ENCODE data around the gene HPS4. TPM values are rescaled to one million over a fixed set of nuclear protein-coding genes. Genes with fewer than 3 reads are reported as not detected.

Gene HPS4
- total RNA-seq, 1 donor from 2014 or later, result 8.3 TPM

DNA sequence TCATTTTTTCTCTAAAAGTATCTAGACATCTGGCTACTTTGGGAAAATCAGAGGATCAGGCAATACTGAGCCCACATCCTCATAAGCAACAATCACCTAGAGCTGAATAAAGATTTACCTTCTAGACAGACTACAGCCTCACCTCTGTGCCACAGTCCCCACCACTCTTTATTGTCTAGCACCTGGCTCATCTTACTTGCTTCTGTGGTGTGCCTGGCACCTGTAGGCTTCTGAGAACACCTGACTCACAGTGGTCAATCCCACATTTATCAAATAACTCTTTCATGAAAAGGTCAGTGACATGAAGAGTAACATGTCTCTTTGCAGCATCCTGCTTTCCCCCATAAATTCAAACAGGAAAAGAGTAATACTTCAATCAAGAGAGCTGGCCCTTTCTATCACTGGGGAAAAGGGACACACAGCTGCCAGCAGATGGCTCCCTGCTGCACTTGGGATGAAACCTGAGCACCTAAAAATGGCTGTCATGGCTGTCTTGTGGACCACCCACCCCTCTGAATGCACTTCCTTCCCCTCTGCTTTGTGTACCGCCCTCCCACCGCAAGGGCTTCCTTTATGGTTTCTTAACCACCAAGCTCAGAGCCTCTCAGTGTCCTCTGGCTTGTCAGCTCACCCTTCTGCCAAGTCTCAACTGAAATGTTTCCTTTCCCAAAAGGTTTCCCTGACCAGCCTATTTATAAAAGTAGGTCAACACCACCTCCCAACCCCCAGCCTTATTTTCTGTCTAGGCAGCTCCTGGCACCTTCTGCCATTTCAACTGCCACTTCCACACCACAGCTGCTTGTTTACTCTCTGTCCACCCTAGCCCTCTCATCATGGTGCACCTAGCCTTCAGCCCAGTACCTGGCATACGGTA is 19.3 kb upstream of the HPS4 start:
- ATAC-seq (ENCODE audit: poor library complexity), result peak; percentile 95
- intact Hi-C loops (cut with DNase I), result no loop called here
- DNase-seq, result no peak

DNA sequence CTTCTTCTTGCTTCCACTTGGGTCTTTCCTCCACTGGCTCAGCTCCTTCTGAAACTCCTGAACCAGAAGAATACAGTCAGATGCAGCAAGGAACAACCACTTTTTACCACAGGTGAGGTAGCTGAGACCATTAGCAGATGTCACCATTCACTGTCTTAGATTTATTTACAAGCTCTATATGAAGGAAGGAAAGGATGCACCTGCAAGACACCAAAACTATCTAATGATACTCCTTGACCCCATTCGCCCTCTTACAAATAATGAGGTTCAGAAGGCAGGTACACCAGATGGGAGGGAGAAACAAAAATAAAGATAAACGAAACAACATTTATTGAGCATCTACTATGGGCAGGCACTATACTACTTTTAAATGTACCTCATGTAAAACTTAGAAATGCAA is 18.4 kb upstream of the HPS4 start:
- DNase-seq (no peak), ATAC-seq (ENCODE audit: poor library complexity) (no peak)
- intact Hi-C loops (cut with DNase I), result no loop called here

DNA sequence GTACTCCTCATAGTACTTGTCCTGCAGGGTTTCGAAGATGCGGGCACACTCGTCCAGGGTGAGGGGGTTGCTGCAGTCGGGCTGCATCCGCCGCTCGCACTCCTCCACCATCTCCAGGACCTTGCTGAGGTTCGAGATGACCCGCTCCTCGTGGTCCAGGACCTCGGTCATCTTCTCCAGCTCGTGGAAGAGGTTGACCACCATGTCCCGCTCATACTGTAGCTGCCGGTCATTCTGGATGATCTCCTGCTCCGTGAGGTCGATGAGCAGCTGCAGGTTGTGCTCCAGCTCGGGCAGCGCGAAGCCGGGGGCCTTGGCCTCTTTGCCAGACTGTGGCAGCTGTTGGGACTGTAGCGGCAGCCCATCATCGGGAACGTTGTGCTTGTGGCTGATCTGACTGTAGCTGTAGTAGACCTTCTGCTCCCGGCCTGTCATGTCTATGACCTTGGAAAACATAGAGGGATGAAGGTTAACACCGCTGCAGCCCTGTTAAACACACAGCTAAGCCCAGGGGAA is 15.7 kb upstream of the HPS4 start:
- no peak for ATAC-seq (ENCODE audit: poor library complexity)
- DNase-seq, result no peak
- intact Hi-C loops (cut with DNase I), result no loop called here

DNA sequence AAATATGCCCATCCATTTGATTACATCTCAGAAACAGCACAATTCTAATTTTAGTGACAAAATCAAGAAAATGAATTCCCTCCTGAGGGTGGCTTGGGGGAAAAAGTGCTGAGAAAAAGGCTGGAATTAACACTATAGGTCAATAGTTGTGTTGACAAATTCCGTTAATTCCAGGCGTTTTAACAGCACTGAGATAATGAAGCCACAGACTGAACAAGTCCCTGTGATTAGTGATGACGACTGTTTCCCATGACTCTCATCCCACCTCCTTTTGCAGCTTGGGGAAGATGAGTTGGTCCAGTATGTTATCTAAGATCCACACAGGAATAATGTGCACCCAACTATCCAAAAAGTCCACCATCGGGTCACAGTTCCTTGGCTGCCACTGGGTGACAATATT is 12.9 kb upstream of the HPS4 start:
- ATAC-seq (ENCODE audit: poor library complexity), result no peak
- intact Hi-C loops (cut with DNase I), result no loop called here
- no peak for DNase-seq

DNA sequence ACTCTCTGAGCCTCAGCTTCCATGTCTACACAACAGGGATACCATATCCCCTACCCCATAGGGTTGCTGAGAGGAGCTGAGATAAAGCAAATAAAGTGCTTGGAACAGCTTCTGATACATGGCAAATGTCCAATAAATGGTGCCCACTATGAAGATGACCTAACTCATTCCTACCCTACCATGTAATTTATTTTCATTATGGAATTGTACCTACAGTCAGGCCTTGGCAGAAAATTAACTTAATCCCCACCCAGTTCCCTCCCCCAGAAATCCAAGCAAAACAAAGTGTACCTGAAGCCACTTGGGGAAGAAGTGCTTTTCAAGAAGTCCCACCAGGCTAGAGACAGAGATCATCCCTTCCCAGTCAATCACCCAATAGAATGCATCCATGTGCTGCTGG is 10.9 kb upstream of the HPS4 start:
- intact Hi-C loops (cut with DNase I), result no loop called here
- ATAC-seq (ENCODE audit: poor library complexity) (no peak), DNase-seq (no peak)

DNA sequence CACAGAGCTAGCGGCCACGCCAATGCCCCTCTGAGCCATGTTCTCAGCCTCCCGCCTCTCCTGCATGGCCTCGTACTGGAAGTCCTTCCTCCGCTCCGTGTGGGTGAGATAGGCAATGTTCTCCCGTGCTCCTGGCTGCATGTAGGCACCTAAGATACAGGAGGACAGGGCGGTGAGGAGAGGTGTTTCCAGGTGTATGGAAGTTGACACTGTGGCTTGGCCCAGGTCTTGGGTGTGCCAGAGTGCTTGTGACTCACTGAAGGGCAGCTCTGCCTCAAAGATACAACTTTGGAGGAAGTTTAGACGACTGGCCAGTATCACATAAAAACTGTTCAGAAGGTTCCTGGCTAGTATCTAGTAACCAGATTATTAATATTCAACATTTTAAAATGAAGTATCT is 8.6 kb upstream of the HPS4 start:
- ATAC-seq (ENCODE audit: poor library complexity), result no peak
- no peak for DNase-seq
- intact Hi-C loops (cut with DNase I), result no loop called here

DNA sequence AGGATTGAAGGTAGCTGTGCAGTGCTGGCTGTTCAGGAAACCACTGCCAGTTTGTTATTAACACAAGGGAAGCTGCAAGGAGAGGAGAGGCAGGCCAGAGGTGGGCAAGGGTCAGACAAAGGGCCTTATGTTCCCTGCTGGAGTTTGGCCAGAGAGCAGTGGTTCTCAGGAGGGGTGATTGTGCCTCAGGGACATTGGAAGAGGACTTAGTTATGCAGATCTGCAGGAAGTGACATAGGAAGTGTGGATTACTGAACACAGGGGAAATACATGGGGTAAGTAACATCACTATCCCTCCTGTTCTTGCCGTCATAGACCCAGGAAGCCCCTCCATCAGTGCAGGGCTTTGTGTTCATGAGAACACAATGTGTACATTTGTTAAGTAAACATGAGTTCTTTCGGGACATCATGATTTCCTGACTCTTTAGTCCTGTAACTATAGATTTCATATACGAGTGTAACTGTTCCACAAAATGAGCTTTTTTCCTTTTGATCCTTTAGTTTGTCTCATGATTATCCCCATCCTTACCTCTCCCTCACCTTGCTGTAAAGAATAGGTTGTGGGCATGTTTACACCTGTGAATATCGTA is 6.0 kb upstream of the HPS4 start:
- DNase-seq (no peak), ATAC-seq (ENCODE audit: poor library complexity) (no peak)
- intact Hi-C loops (cut with DNase I), result no loop called here

DNA sequence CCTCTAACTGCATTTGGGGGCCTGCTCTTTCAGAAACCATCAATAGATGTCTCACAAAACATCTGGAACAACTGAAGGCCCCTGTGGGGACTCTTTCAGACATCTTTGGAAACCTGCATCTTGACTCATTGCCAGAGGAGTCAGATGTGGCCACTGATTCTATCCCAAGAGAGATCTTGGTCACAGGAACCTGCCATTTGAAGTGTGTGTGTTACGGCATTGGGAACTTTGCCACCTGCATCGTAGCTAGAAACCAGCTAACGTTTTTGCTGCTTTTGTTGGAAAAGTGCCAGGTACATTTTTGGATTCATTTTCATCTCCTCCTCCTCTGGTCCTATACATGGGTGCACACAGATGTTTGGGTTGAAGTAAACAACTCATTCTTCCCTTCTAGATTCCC is 4.4 kb upstream of the HPS4 start:
- DNase-seq (no peak), ATAC-seq (ENCODE audit: poor library complexity) (no peak)
- intact Hi-C loops (cut with DNase I), result no loop called here

DNA sequence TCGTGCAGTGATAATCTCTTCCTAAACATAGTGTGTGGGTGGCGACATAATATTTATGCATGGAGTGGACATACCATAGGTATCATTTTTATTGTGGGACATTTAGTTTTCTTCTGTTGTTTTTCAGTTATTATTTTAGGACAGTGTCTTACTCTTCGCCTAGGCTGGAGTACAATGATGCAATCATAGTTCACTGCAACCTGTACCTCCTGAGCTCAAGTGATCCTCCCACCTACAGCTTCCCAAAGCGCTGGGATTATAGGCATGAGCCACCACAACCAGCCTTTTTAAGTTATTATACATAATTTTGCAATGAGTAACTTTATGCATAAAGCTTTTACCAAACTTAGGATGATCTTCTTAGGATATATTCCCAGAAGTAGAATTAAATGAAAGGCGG is 2.8 kb upstream of the HPS4 start:
- no peak for DNase-seq
- intact Hi-C loops (cut with DNase I), result no loop called here
- no peak for ATAC-seq (ENCODE audit: poor library complexity)

DNA sequence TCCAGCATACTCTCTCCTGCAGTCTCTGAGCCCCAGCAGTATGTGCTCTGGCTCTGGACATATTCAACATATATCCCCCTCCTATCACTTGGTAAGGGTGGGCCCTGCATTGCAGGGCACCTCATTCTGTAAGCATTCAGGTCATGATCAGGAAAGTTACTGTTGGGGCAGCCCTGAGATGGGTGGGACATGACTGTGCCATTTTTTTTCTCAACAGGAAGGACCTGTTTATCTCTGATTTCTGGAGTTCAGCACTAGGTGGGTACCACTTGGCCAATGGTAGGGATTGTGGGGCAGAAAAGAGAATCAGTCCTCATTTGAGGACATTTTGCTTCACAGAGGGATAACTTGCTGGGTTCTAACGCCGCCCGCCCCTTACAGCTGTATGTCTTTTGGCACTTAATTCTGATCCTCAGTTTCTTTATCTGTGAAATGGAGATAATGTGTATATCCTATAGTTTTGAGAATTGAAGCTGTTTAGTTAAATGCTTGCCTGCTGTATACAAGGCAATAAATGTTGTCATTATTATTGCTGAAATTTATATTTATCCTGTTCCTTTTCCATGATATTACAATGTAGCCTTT is 2.3 kb upstream of the HPS4 start:
- intact Hi-C loops (cut with DNase I), result no loop called here
- DNase-seq (no peak), ATAC-seq (ENCODE audit: poor library complexity) (no peak)

DNA sequence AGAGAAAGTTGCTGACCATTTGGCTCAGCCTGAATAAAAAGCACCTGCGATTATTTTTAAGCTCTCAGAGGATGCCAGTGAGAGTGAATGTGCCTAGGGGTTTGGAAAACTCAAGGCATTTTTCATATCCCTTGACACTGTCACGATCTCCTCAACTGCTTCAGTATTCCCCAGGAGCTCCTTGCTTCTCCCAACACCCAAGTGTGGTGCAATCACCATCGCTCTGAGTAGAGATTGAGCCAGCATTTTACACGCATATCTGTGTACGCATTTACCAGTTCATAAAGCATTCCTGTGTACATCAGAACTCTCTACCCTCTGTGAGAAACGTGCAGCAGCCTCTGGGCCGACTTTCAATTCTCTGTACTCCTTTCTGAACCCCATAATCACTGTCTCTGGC is 1.4 kb upstream of the HPS4 start:
- DNase-seq (no peak), ATAC-seq (ENCODE audit: poor library complexity) (no peak)
- intact Hi-C loops (cut with DNase I), result no loop called here

DNA sequence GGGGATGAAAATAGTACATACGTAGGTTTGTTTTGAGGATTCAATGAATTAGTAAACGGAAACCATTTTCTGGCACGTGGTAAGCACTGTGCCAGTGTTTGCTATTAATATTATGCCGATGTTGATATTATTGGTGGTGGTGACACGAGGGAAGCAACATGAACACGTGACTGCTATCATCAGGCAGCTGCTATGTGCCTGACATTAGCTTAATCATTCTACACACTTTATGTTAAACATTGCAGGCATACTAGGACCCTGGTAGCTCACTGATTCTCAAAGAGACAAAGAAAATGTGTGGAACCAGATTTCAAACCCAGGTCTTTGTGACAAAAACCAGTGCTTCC is 750 bp upstream of the HPS4 start:
- ATAC-seq (ENCODE audit: poor library complexity) (no peak), DNase-seq (no peak)
- intact Hi-C loops (cut with DNase I), result loop anchor here (5.0 kb wide), 1 partner anchor 108 kb away; the partner anchor contains the start of gene TPST2

DNA sequence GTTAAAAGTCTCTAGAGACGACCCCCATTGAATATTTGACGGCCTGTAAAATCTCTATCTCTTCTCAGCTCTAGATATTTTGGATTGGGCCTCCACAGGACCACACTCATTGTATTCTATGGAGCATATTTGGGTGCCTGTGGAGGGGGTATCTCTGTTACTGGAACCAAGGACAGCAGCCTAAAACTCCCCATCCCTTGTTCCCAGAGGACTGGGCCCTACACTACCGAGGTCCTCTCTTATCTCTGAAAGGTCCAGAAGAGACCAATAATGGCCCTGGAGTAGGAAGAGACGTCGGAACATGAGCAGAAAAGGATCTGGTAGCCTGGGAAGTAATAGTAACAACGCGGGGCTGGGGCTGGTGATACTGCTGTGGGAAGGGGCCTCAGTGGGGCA is 542 bp downstream of the HPS4 start:
- intact Hi-C loops (cut with DNase I), result loop anchor here (5.0 kb wide), 1 partner anchor 109 kb away; the partner anchor contains the start of gene TPST2
- ATAC-seq (ENCODE audit: poor library complexity) (no peak), DNase-seq (no peak)

DNA sequence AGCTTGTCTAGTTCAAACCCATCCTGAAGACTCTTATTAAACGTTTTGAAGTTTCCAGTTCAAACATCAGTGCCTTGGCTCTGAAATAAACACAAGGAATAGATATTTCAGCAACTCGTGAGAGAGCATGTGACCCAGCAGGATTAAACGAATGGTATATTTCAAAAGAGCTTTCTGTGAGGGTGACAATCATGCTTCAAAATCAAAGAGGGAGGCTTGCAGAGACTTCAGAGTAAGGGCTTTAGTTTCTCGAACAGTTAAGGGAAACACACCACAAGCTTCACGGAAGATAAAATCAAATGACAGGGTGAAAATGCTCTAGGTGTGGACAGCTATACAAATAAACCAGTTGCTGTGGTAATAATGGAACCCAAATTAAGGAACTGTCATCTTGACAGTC is 1.4 kb downstream of the HPS4 start:
- no peak for DNase-seq
- ATAC-seq (ENCODE audit: poor library complexity), result no peak
- intact Hi-C loops (cut with DNase I), result loop anchor here (5.0 kb wide), 1 partner anchor 110 kb away; the partner anchor contains the start of gene TPST2

DNA sequence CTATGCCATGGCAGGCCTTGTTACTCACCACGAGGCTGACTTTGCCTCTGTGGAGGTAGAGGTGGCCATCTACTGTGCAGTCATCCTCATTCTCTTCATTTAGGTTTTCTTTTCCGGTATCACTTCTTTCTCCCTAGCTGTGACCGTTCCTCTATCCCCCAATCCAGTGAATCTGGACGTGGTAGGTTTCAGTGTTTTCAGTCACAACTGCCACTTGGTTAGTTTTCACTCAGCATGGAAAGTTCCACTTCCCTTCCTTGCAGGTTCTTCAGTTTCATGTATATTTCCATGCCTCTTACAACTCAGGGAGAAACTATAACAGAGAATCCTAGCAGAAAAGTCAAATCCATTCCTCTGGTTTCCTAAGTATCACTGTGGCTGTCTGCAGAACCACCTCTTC is 1.9 kb downstream of the HPS4 start:
- intact Hi-C loops (cut with DNase I), result loop anchor here (5.0 kb wide), 1 partner anchor 111 kb away; the partner anchor contains the start of gene TPST2
- DNase-seq (no peak), ATAC-seq (ENCODE audit: poor library complexity) (no peak)

DNA sequence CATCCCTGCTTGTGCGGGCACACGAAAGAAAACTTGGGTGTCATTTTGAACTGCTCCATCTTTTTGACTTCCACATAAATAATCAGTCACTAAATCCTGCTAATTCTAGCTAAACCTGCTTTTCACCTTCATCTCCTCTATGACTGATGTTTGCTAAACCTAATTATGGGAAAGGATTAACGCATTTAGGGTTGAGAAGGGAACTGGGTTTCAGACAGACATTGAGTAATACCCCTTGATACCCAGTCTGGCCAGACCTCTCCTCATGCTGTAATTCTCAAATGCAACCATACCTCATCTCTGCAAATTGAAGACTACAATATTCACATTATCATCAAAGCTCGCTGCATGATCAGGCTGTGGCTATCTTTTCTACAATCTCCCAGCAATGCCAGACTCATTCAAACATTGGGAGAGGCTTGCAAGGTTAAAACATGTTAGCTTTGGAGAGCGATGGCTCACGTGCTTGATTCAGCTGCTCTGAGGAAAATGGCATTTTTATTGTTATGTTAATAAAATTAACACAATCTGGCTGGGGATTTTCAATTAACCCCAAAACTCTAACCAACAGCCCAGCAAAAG is 2.4 kb downstream of the HPS4 start:
- intact Hi-C loops (cut with DNase I), result loop anchor here (5.0 kb wide), 1 partner anchor 111 kb away; the partner anchor contains the start of gene TPST2

DNA sequence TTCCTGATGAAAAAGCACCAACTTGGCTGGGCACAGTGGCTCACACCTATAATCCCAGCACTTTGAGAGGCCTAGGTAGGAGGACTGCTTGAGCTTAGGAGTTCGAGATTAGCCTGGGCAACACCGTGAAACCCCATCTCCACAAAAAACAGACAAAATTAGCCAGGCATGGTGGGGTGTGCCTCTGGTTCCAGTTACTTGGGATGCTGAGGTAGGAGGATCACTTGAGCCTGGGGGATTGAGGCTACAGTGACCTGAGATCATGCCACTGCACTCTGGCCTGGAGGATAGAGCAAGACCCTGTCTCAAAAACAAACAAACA is 3.0 kb downstream of the HPS4 start:
- DNase-seq, result no peak
- intact Hi-C loops (cut with DNase I), result loop anchor here (5.0 kb wide), 1 partner anchor 112 kb away; the partner anchor contains the start of gene TPST2
- ATAC-seq (ENCODE audit: poor library complexity), result no peak

More for the DNA sequence above, 2.4 kb downstream of the HPS4 start:
- ATAC-seq (ENCODE audit: poor library complexity), result no peak
- no peak for DNase-seq

DNA sequence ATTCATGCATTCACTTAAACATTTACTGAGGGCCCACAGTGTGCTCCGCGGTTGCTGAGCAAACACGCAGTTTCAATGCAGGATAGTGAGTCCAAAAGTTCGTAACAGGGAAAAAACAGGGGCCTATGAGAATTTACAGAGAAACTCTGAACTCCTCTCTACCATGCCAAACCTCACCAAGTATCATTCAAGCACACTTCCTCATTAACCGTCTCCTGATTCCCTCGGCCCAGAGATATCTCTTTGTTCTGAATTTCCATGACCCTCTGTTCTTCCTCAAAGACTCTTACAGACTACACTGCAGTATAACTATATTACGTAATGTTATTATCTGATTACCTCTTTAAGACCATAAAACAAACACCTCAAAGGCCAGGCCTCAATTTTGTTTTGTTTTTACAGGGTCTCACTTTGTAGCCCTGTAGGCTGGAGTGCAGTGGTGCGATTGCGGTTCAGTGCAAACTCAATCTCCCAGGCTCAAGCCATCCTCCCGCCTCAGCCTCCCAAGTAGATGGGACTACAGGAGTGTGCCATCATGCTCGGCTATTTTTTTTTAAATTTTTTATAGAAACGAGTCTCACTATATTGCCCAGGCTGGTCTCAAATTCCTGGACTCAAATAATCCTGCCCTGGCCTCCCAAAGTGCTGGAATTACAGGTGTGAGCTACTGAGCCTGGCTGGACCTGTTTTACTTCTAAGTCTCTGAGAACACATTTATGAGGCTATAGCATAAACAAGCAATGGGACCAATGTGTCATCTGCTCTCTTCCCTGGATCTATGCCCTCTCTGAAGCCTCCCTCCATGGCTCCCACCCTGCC is 3.6 kb downstream of the HPS4 start:
- intact Hi-C loops (cut with DNase I), result loop anchor here (5.0 kb wide), 1 partner anchor 112 kb away; the partner anchor contains the start of gene TPST2
- ATAC-seq (ENCODE audit: poor library complexity) (no peak), DNase-seq (no peak)

Measured in Right ventricle myocardium superior (tissue), 1 donor.